Left lung (tissue), 10 donors: ENCODE data around the gene MINDY4B. TPM values are rescaled to one million over a fixed set of nuclear protein-coding genes. Genes with fewer than 3 reads are reported as not detected.
A peak's percentile ranks its signal among the peaks of the same experiment; 100 is the strongest.

Experiments
- ATAC-seq: fragments of 200-7000 bp; cut with Tn5 transposase; one replicate; pipeline ENCODE4 v1.9.1; 2020; ENCODE audit warnings: moderate library complexity
- DNase-seq, 4 donors: peaks; one replicate each; pipeline ENCODE4 v3.0.0-alpha.2; 2013 to 2020
- H3K27ac ChIP-seq, 2 donors: fragments of 200-600 bp; sonication (generic) in 1 of 2; one replicate each; pipeline versions ENCODE4 v1.5.0 to v1.8.0; 2020 to 2021
- H3K27me3 ChIP-seq, 2 donors: fragments of 200-600 bp; sonication (generic) in 1 of 2; one replicate each; pipeline versions ENCODE4 v1.5.0 to v1.8.0; 2020 to 2021
- H3K36me3 ChIP-seq, 2 donors: fragments of 200-600 bp; sonication (generic) in 1 of 2; one replicate each; pipeline versions ENCODE4 v1.5.0 to v1.8.0; 2020 to 2021
- H3K4me1 ChIP-seq, 2 donors: fragments of 200-600 bp; one replicate each; pipeline ENCODE4 v1.8.0; 2021
- H3K4me3 ChIP-seq, 2 donors: fragments of 200-600 bp; sonication (generic) in 1 of 2; one replicate each; pipeline versions ENCODE4 v1.5.0 to v1.8.0; 2020 to 2021; ENCODE audit warnings: mild to moderate bottlenecking in 1 of 2
- H3K9me3 ChIP-seq, 2 donors: fragments of 200-600 bp; sonication (generic) in 1 of 2; one replicate each; pipeline versions ENCODE4 v1.5.0 to v1.8.0; 2020 to 2021
- intact Hi-C, 2 donors: fragments of 100-400 bp; cut with DNase I; formaldehyde crosslinking; loops; one replicate each; pipeline versions ENCODE4 v1.11.2 to v1.14.2; 2022
- polyA plus RNA-seq, 6 donors: library from polyadenylated mRNA; unstranded; fragments of 120-200 nt; gene quantifications; one replicate each; pipeline ENCODE4 v1.2.1, GENCODE V29; 2013; ENCODE audit not compliant: insufficient read length in 6 of 6
- total RNA-seq, 2 donors: library from RNA; stranded (reverse); fragmentation: NEBNext Ultra II Directional; extraction: Animal tissue kit (Norgen Biotek cat#: 25700); gene quantifications; one replicate each; pipeline ENCODE4 v1.2.1, GENCODE V29; 2021
- TF ChIP-seq, protein P1 (sequence below), 2 donors: fragments of 200-600 bp; sonication (generic) in 1 of 2; IDR thresholded peaks; one replicate each; pipeline versions ENCODE4 v1.5.0 to v1.8.0; 2021; ENCODE audit warnings: antibody characterized with exemption in 2 of 2
- donor health status: DM: no; HTN: yes; CAD: no.
- donor health status: DM: no; HTN: no; CAD: no.

The MINDY4B gene
- total and polyA plus RNA-seq, 8 donors, result not detected

DNA sequence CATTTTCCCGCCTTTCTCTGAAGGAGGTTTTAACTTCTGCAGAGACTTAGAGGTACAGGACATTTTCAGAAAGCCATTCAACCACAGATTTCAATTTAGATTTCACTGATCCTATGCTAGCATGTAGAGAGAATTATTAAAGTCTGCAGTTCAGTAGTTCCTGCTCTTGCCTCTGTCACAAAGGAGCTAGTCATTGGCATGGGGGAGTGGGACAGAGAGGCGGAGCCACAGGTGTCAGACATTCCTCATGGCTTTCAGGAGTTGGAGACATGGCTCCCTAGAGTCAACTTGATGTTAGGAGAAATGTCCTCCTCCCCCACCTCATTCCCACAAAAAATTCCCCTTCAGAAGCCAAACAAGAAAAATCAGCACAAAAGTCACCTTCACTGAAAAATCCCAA lies 76.2 kb downstream of the MINDY4B start:
- no peaks in the 10 kb centered on the region for H3K4me1 ChIP-seq
- no peak for DNase-seq
- no peaks in the 10 kb centered on the region for H3K9me3 ChIP-seq
- H3K36me3 ChIP-seq, result no peaks in the 10 kb centered on the region
- TF ChIP-seq, protein P1, sequence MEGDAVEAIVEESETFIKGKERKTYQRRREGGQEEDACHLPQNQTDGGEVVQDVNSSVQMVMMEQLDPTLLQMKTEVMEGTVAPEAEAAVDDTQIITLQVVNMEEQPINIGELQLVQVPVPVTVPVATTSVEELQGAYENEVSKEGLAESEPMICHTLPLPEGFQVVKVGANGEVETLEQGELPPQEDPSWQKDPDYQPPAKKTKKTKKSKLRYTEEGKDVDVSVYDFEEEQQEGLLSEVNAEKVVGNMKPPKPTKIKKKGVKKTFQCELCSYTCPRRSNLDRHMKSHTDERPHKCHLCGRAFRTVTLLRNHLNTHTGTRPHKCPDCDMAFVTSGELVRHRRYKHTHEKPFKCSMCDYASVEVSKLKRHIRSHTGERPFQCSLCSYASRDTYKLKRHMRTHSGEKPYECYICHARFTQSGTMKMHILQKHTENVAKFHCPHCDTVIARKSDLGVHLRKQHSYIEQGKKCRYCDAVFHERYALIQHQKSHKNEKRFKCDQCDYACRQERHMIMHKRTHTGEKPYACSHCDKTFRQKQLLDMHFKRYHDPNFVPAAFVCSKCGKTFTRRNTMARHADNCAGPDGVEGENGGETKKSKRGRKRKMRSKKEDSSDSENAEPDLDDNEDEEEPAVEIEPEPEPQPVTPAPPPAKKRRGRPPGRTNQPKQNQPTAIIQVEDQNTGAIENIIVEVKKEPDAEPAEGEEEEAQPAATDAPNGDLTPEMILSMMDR (IDR thresholded peaks at IDR 0.05), result no peak
- H3K27me3 ChIP-seq, result no peaks in the 10 kb centered on the region
- H3K27ac ChIP-seq, result no peak overlapping the region
- intact Hi-C loops, result no loop called here
- ATAC-seq, result no peak
- no peak overlapping the region for H3K4me3 ChIP-seq

DNA sequence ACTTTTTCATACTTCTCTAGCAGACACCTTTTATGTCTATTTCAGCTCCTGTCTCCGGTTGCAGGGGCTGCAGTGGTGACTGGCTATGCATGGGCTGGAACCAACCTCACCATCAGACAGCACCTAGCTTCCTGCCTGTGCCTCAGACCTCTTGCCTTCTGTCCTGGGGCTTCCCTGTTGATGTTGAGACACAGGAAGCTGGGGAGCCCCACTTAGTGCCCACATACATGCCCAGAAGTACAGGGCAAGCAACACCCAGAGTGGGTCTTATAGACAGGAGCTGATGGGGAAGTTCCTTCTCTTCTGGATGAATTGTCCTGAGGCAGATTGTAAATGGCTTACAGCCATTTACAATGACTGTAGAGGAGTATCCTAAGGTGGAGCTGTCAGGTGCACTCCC lies 77.0 kb downstream of the MINDY4B start:
- Histone ChIP-seq H3K4me3 (no peak overlapping the region), H3K4me1 (no peaks in the 10 kb centered on the region), H3K27me3 (no peaks in the 10 kb centered on the region), H3K9me3 (no peaks in the 10 kb centered on the region), H3K36me3 (no peaks in the 10 kb centered on the region), H3K27ac (no peak overlapping the region)
- ATAC-seq (no peak), DNase-seq (no peak)
- TF ChIP-seq, protein P1 (IDR thresholded peaks at IDR 0.05), result no peak
- intact Hi-C loops, result no loop called here

DNA sequence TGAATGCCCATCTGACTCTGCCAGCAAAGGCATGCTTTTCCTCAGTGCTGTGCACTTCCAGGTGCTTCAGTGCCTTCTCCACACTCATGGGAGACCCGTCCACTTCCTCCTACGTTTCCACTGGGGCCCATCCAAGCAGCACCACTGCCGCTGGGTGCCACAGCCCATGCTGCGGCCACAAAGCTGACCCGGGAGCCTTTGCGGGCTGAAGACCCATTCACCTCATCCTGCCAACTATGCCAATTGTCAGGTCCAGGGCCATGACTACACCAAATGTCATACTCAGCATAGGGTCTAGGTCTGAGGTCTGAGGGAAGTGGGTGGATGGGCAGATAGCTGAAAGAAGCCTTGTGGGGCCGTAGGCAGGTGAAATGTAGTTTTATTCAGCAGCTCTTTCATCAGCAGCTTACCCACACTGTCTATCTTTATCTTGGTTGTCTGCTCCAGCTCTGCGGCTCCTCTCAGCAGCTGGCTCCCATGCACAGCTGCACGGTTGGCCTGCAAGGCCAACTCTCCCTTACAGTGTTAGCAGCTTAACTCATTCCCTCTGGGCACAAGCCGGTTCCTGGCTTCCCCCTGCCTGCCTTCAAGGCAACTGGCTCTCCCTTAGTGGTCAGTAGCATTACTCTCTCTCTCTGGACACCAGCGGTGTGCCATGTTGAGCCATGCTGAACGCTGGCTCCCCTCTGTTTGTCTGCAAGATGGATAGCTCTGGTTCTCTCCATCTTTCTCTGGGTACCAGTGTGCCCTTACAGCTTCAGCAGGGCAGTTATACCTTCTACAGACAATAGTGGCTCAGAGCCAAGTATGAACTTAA lies 78.6 kb downstream of the MINDY4B start:
- TF ChIP-seq, protein P1 (IDR thresholded peaks at IDR 0.05), result no peak
- Histone ChIP-seq H3K9me3 (no peaks in the 10 kb centered on the region), H3K36me3 (no peaks in the 10 kb centered on the region), H3K27me3 (no peaks in the 10 kb centered on the region), H3K4me3 (no peak overlapping the region), H3K4me1 (no peaks in the 10 kb centered on the region), H3K27ac (no peak overlapping the region)
- DNase-seq (no peak), ATAC-seq (no peak)
- intact Hi-C loops, result no loop called here

DNA sequence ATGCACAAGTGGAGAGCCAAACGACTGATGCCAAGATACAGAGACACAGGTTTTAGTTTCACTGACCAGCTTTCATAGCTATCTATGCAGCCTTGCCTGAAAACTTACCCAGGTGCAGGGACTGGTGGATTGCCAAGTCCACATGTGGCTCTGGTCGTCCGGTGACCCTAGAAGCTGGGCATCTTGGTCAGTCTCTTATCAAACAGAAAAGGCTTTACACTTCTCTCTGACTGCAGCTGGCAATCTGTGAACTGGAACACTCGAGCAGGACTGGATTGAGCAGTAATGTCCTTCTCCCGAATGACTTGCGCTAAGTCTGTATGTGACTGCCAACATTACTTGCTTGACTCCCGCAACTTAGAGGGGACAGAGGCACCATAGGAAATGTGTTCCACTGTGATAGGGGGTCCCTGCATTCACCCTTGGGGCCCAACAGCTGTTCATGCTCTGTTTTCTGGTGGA lies 79.3 kb downstream of the MINDY4B start:
- no peak for DNase-seq
- ATAC-seq, result no peak
- TF ChIP-seq, protein P1 (IDR thresholded peaks at IDR 0.05), result no peak
- no peaks in the 10 kb centered on the region for H3K4me1 ChIP-seq
- H3K27ac ChIP-seq, result no peak overlapping the region
- H3K36me3 ChIP-seq, result no peaks in the 10 kb centered on the region
- intact Hi-C loops, result no loop called here
- H3K9me3 ChIP-seq, result no peaks in the 10 kb centered on the region
- no peak overlapping the region for H3K4me3 ChIP-seq
- no peaks in the 10 kb centered on the region for H3K27me3 ChIP-seq

DNA sequence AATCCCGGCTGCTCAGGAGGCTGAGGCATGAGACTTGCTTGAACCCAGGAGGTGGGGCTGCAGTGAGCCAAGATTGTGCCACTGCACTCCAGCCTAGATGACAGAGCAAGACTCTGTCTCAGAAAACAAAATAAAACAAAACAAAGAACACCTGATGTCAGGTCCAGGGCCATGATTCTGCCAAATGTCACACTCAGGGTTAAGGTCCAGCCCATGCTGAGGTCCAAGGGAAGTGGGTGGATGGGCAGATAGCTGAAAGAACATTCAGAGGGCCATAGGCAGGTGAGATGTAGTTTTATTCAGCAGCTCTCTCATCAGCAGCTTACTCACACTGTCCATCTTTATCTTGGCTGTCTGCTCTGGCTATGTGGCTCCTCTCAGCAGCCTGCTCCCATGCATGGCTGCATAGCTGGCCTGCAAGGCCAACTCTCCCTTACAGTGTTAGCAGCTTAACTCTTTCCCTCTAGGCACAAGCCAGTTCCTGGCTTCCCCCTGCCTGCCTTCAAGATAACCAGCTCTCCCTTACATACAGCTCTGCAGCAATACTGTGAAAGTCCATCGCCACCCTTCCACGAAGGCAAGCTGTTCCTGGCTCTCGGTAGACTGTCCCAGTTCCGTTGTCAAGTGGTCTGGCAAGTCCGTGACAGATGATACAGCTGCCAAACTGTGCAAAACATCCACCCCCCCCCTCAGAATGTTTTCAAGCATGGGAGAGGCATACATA lies 79.9 kb downstream of the MINDY4B start:
- DNase-seq, result no peak
- H3K9me3 ChIP-seq, result no peaks in the 10 kb centered on the region
- ATAC-seq, result peak; percentile 25
- TF ChIP-seq, protein P1 (IDR thresholded peaks at IDR 0.05), result no peak
- H3K4me1 ChIP-seq, result no peaks in the 10 kb centered on the region
- H3K27ac ChIP-seq, result no peak overlapping the region
- H3K36me3 ChIP-seq, result no peaks in the 10 kb centered on the region
- intact Hi-C loops, result no loop called here
- no peaks in the 10 kb centered on the region for H3K27me3 ChIP-seq
- no peak overlapping the region for H3K4me3 ChIP-seq
